Ascending aorta (tissue), 2 donors: ENCODE results near the gene HPCAL4. TPM values are rescaled to one million over a fixed set of nuclear protein-coding genes. Genes with fewer than 3 reads are reported as not detected.
A peak's percentile ranks its signal among the peaks of the same experiment; 100 is the strongest.

Experiments
- DNase-seq, 2 donors: peaks; one replicate each; pipeline ENCODE4 v3.0.0-alpha.2; 2019; ENCODE audit warnings: low spot score in 2 of 2
- H3K27ac ChIP-seq, 2 donors: fragments of 200-600 bp; sonication (generic); one replicate each; pipeline ENCODE4 v1.5.1; 2016 to 2017; ENCODE audit warnings: mild to moderate bottlenecking in 1 of 2
- H3K27me3 ChIP-seq: fragments of 200-600 bp; sonication (generic); one replicate; pipeline ENCODE4 v1.5.1; 2017
- H3K36me3 ChIP-seq, 2 donors: fragments of 200-600 bp; sonication (generic); one replicate each; pipeline ENCODE4 v1.5.1; 2016
- H3K4me1 ChIP-seq, 2 donors: fragments of 200-600 bp; sonication (generic); one replicate each; pipeline ENCODE4 v1.5.1; 2016 to 2017; ENCODE audit warnings: mild to moderate bottlenecking in 1 of 2
- H3K4me3 ChIP-seq, 2 donors: fragments of 200-600 bp; sonication (generic); one replicate each; pipeline ENCODE4 v1.5.1; 2016 to 2017; ENCODE audit warnings: mild to moderate bottlenecking in 1 of 2
- H3K9me3 ChIP-seq, 2 donors: fragments of 200-600 bp; sonication (generic); one replicate each; pipeline ENCODE4 v1.5.1; 2016
- CTCF ChIP-seq, 3 experiments: fragments of 200-600 bp in 2 of 3; fragments of 450-650 bp in 1 of 3; sonication (generic) in 2 of 3; IDR thresholded peaks; one replicate each; pipeline ENCODE4 v1.5.1; 2016 to 2019; ENCODE audit warnings: antibody characterized with exemption in 3 of 3, mild to moderate bottlenecking in 1 of 3, moderate library complexity in 1 of 3
- intact Hi-C: fragments of 100-400 bp; cut with DNase I; formaldehyde crosslinking; loops from one replicate; pipeline ENCODE4 v1.15.1; 2023
- total RNA-seq: library from RNA; depleted of rRNA; stranded (reverse); fragments of >200 nt; gene quantifications from one replicate; pipeline ENCODE4 v1.1.0, GENCODE V29; 2016

HPCAL4 gene
- total RNA-seq, 1 donor from 2014 or later = not detected

DNA sequence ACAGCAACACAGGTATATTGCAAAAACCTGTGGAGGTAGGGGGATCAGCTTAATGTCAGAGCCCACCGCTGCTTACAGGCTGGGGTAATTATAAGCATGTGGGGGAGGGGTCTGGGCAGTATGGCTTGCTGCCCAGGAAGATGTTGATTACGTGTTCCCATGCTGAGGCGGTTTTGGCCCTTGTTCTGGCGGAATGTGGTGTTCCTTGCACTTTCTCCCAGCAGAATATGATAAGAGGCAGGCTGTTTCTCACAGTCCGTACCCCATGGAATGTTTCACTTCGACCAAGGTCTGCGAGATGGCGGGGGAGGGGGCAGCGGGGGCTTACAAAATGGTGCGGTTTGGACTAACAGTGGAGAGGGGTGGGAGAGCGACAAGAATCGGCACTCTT lies 9.8 kb upstream of the HPCAL4 start:
- Histone ChIP-seq H3K4me1 (no peaks in the 10 kb centered on the region), H3K4me3 (peak overlapping the region in 1 of 2 donors; percentile 39), H3K27me3 (no peaks in the 10 kb centered on the region), H3K27ac (no peak overlapping the region), H3K36me3 (no peaks in the 10 kb centered on the region), H3K9me3 (no peaks in the 10 kb centered on the region)
- no peak for TF ChIP-seq CTCF (IDR thresholded peaks at IDR 0.05)
- intact Hi-C loops = no loop called here
- DNase-seq = no peak

DNA sequence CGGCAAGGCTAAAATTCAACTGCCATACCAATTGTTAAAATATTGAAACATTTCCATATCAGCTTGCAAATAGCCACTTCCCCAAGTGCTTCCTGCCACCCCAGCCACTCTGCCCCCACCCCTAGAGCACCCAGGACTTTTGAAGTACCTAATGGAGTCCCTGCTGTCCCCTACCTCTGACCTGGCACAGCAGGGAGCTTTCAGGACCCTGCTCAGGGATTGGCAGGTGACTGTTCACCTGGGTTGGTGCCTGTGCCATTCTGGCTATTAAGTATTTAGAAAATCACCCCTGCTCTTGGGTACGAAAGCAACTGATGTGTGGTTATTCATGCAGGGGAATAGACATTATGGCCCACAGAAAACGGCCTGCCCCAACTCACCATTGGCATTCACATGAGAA lies 9.1 kb upstream of the HPCAL4 start:
- Histone ChIP-seq H3K36me3 (no peaks in the 10 kb centered on the region), H3K27me3 (no peaks in the 10 kb centered on the region), H3K4me3 (no peak overlapping the region), H3K4me1 (no peaks in the 10 kb centered on the region), H3K9me3 (no peaks in the 10 kb centered on the region), H3K27ac (no peak overlapping the region)
- intact Hi-C loops = no loop called here
- no peak for DNase-seq
- TF ChIP-seq CTCF (IDR thresholded peaks at IDR 0.05) = no peak

DNA sequence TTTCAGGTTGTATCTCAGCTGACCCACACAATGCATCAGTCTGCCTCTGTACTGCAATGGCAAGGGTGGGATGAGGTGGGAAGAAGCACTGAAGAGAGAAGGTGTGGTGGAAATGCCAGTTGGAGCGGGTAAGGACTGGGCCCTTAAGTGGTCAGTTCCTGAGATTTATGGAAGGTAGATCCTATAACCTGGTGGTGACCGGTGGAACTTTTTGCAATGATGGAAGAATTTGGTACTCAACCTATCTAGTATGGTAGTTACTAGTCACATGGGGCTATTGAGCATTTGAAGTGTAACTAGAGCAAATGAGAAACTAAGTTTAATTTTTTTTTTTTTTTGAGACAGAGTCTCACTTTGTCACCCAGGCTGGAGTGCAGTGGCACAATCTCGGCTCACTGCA lies 8.2 kb upstream of the HPCAL4 start:
- no peaks in the 10 kb centered on the region for H3K27me3 ChIP-seq
- no peak for TF ChIP-seq CTCF (IDR thresholded peaks at IDR 0.05)
- H3K9me3 ChIP-seq = no peaks in the 10 kb centered on the region
- no peak overlapping the region for H3K27ac ChIP-seq
- no peak for DNase-seq
- no peaks in the 10 kb centered on the region for H3K4me1 ChIP-seq
- intact Hi-C loops = no loop called here
- H3K36me3 ChIP-seq = no peaks in the 10 kb centered on the region
- no peak overlapping the region for H3K4me3 ChIP-seq

DNA sequence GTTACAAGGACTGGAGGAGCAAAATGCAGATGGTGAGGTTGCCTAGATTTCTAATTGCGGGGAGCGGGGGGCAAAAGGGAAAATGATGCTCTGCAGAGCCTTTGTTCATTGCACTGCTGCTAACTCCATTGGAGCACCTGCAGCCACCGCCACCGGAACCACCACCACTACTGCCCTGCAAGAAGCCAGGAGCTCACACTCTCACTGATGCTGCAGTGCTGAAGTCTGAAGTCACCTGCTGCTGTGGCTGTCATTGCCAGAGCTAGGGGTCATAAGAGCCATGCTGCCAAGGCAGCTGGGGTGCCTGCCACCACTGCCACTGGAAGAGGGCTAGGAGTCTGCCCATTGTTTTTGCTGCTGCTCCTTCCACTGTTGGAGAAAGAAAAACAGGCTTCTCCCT lies 7.3 kb upstream of the HPCAL4 start:
- H3K4me1 ChIP-seq = no peaks in the 10 kb centered on the region
- H3K36me3 ChIP-seq = no peaks in the 10 kb centered on the region
- intact Hi-C loops = no loop called here
- no peaks in the 10 kb centered on the region for H3K9me3 ChIP-seq
- H3K4me3 ChIP-seq = no peak overlapping the region
- no peak overlapping the region for H3K27ac ChIP-seq
- no peak for TF ChIP-seq CTCF (IDR thresholded peaks at IDR 0.05)
- DNase-seq = no peak
- no peaks in the 10 kb centered on the region for H3K27me3 ChIP-seq

DNA sequence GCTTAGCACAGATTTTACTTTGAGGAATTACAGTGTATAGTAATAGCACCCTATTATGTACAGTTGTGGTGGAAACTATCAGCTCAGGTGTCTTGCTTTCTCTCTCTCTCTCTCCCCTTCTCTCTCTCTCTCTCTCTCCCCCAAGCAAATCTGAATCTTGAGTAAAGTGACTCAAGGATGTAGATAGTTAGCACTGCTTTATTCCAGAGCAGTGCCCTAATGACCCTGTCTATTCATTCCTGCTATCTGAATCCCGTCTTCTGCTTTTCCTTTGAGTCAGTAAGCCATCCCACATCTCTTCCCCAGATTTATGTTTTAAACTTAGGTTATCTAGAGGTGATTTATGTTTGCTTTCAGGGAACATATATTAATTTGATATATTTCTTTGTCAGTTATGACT lies 5.2 kb upstream of the HPCAL4 start:
- intact Hi-C loops = no loop called here
- TF ChIP-seq CTCF (IDR thresholded peaks at IDR 0.05) = no peak
- Histone ChIP-seq H3K27ac (no peak overlapping the region), H3K27me3 (peaks cover 8% of the 10 kb centered on the region), H3K9me3 (no peaks in the 10 kb centered on the region), H3K4me3 (no peak overlapping the region), H3K4me1 (peaks cover 4 to 10% of the 10 kb centered on the region in 2 donors), H3K36me3 (no peaks in the 10 kb centered on the region)
- DNase-seq = no peak

DNA sequence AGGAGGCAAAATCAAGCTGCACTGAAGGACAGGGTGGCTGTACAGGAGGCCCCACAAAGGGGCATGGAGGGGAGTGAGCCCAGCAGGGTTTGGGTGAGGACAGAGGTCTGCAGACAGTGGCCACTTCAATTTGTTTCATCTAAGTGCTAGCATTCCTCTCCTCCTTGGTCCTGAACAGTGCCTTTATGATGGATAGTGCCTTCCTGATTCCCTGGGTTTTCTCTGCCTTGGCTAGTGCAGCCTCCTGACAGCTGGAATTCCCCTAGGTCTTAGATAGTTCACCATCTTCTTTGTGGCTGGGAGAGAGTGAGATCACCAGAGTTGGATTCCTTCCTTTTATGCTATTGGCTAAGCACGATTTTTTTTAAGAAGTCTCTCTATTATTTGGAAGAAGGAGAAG lies 3.8 kb upstream of the HPCAL4 start:
- intact Hi-C loops = no loop called here
- no peak for TF ChIP-seq CTCF (IDR thresholded peaks at IDR 0.05)
- peaks cover 8% of the 10 kb centered on the region for H3K27me3 ChIP-seq

More for the DNA sequence above, 3.8 kb upstream of the HPCAL4 start:
- Histone ChIP-seq H3K9me3 (no peaks in the 10 kb centered on the region), H3K36me3 (no peaks in the 10 kb centered on the region), H3K4me3 (no peak overlapping the region), H3K4me1 (peaks cover 4 to 15% of the 10 kb centered on the region in 2 donors), H3K27ac (no peak overlapping the region)
- DNase-seq = no peak
